Astrocyte (in vitro differentiated cells and primary cell): ENCODE measurements around the gene ZNF808. TPM values are rescaled to one million over a fixed set of nuclear protein-coding genes. Genes with fewer than 3 reads are reported as not detected.
"Not testable (repeated sequence)": the region's sequence is repeated elsewhere in the genome, so short reads cannot be mapped to it uniquely, and the experiment has no call there.

Experiments used
- DNase-seq: peaks from one replicate; pipeline ENCODE4 v3.0.0-alpha.2; 2010; ENCODE audit warnings: low read depth
- FAIRE-seq: peaks from 2 replicates; lab custom pipeline; 2011; peaks lifted over from hg19 to GRCh38; lab: Jason Lieb, UNC
- H2AFZ ChIP-seq: 2 replicates; pipeline ENCODE4 v1.6.0; 2012; ENCODE audit warnings: low read depth, low read length, inconsistent platforms
- H3K27ac ChIP-seq: 2 replicates; pipeline ENCODE4 v1.5.1; 2011; ENCODE audit warnings: low read depth, low read length, inconsistent platforms
- H3K27me3 ChIP-seq: 2 replicates; pipeline ENCODE4 v1.6.0; 2011; ENCODE audit warnings: low read length, inconsistent platforms; ENCODE audit not compliant: insufficient read depth
- H3K36me3 ChIP-seq: 2 replicates; pipeline ENCODE4 v1.5.1; 2011; ENCODE audit warnings: low read length, inconsistent platforms; ENCODE audit not compliant: insufficient read depth
- H3K4me1 ChIP-seq: 2 replicates; pipeline ENCODE4 v1.5.1; 2011; ENCODE audit warnings: low read length, inconsistent platforms; ENCODE audit not compliant: insufficient read depth
- H3K4me2 ChIP-seq: 2 replicates; pipeline ENCODE4 v1.6.0; 2012; ENCODE audit warnings: low read length, inconsistent platforms
- H3K4me3 ChIP-seq: 2 replicates; pipeline ENCODE4 v1.5.1; 2011; ENCODE audit warnings: low read depth, mild to moderate bottlenecking, low read length, inconsistent platforms; ENCODE audit not compliant: insufficient read depth
- H3K79me2 ChIP-seq: 2 replicates; pipeline ENCODE4 v1.6.0; 2012; ENCODE audit warnings: mild to moderate bottlenecking, low read length, inconsistent platforms; ENCODE audit not compliant: insufficient read depth
- H3K9ac ChIP-seq: 2 replicates; pipeline ENCODE4 v1.6.0; 2012; ENCODE audit warnings: mild to moderate bottlenecking, low read length, inconsistent platforms
- H3K9me3 ChIP-seq: 2 replicates; pipeline ENCODE4 v1.5.1; 2012; ENCODE audit warnings: low read depth, mild to moderate bottlenecking, low read length, inconsistent platforms; ENCODE audit not compliant: insufficient read depth
- H4K20me1 ChIP-seq: 2 replicates; pipeline ENCODE4 v1.6.0; 2012; ENCODE audit warnings: low read length, inconsistent platforms; ENCODE audit not compliant: insufficient read depth
- H3K27ac Mint-ChIP-seq: one replicate; pipeline ENCODE4 v1.8.0; 2021; ENCODE audit warnings: mild to moderate bottlenecking, mixed read lengths; ENCODE audit not compliant: unreplicated experiment
- H3K27me3 Mint-ChIP-seq: one replicate; pipeline ENCODE4 v1.8.0; 2021; ENCODE audit warnings: low read depth, mixed read lengths; ENCODE audit not compliant: unreplicated experiment
- H3K36me3 Mint-ChIP-seq: one replicate; pipeline ENCODE4 v1.8.0; 2021; ENCODE audit warnings: low read depth, mixed read lengths; ENCODE audit not compliant: unreplicated experiment
- H3K4me1 Mint-ChIP-seq: one replicate; pipeline ENCODE4 v1.8.0; 2021; ENCODE audit warnings: low read depth, mixed read lengths; ENCODE audit not compliant: unreplicated experiment
- H3K4me3 Mint-ChIP-seq: one replicate; pipeline ENCODE4 v1.8.0; 2021; ENCODE audit warnings: mild to moderate bottlenecking, moderate library complexity, mixed read lengths; ENCODE audit not compliant: unreplicated experiment
- H3K9me3 Mint-ChIP-seq: one replicate; pipeline ENCODE4 v1.8.0; 2021; ENCODE audit warnings: mild to moderate bottlenecking, mixed read lengths; ENCODE audit not compliant: unreplicated experiment
- EZH2 ChIP-seq: IDR thresholded peaks from 2 replicates; pipeline ENCODE4 v1.6.1; 2012; ENCODE audit warnings: mild to moderate bottlenecking, low read length, inconsistent platforms; ENCODE audit not compliant: insufficient read depth
- total RNA-seq: library from RNA; stranded (reverse); gene quantifications from 2 replicates; pipeline ENCODE4 v1.2.1, GENCODE V29; 2021
- TF ChIP-seq, protein P1 (sequence below): IDR thresholded peaks from 2 replicates; pipeline ENCODE4 v1.5.1; 2011; ENCODE audit warnings: low read depth, mild to moderate bottlenecking, inconsistent platforms, low read length, moderate library complexity; ENCODE audit not compliant: insufficient read depth

The ZNF808 gene
- total RNA-seq, 1 donor from 2014 or later: 18.0 TPM

DNA sequence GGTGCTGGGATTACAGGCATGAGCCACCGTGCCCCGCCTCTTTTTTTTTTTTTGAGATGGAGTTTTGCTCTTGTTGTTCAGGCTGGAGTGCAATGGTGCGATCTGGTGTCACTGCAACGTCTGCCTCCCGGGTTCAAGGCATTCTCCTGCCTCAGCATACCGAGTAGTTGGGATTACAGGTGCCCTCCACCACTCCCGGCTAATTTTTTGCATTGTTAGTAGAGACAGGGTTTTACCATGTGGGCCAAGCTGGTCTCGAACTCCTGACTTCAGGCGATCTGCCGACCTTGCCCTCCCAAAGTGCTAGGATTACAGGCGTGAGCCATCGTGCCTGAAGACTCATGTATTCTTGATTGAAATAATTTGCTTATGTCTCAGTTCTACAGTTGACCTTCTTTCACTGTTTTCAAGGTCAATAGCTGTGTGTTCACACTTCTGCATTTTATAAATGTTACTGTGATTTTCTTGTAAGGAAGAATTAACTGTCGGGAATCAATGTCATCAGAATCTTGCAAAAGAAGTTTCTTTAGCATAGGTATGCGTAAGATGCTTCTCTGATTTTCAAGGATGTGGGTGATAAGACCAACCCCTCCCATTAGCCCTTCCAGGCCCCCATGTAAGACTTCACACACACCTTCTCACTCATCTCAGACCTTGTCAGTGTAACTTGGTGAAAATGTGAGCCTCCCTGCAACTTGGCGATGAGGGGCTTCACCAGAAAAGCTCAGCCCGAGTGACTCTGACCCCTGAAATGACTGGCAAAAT is 29.9 kb downstream of the ZNF808 start:
- FAIRE-seq: no peak
- Mint-ChIP-seq H3K4me3 (no peak overlapping the region), H3K36me3 (peaks cover 81% of the 10 kb centered on the region), H3K4me1 (no peaks in the 10 kb centered on the region), H3K27me3 (no peaks in the 10 kb centered on the region), H3K27ac (no peak overlapping the region), H3K9me3 (peaks cover 67% of the 10 kb centered on the region)
- no peaks in the 10 kb centered on the region for H4K20me1 ChIP-seq
- H3K9ac ChIP-seq: no peak overlapping the region
- H3K36me3 ChIP-seq: peaks cover 24% of the 10 kb centered on the region
- no peaks in the 10 kb centered on the region for H3K27me3 ChIP-seq
- H3K4me3 ChIP-seq: no peak overlapping the region
- TF ChIP-seq EZH2: no peak
- TF ChIP-seq, protein P1, sequence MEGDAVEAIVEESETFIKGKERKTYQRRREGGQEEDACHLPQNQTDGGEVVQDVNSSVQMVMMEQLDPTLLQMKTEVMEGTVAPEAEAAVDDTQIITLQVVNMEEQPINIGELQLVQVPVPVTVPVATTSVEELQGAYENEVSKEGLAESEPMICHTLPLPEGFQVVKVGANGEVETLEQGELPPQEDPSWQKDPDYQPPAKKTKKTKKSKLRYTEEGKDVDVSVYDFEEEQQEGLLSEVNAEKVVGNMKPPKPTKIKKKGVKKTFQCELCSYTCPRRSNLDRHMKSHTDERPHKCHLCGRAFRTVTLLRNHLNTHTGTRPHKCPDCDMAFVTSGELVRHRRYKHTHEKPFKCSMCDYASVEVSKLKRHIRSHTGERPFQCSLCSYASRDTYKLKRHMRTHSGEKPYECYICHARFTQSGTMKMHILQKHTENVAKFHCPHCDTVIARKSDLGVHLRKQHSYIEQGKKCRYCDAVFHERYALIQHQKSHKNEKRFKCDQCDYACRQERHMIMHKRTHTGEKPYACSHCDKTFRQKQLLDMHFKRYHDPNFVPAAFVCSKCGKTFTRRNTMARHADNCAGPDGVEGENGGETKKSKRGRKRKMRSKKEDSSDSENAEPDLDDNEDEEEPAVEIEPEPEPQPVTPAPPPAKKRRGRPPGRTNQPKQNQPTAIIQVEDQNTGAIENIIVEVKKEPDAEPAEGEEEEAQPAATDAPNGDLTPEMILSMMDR: no peak
- no peak for DNase-seq
- H3K79me2 ChIP-seq: peaks cover 3% of the 10 kb centered on the region
- H3K4me2 ChIP-seq: no peak overlapping the region
- H3K9me3 ChIP-seq: peaks cover 46% of the 10 kb centered on the region
- H3K27ac ChIP-seq: no peak overlapping the region
- H3K4me1 ChIP-seq: no peaks in the 10 kb centered on the region
- no peak overlapping the region for H2AFZ ChIP-seq

DNA sequence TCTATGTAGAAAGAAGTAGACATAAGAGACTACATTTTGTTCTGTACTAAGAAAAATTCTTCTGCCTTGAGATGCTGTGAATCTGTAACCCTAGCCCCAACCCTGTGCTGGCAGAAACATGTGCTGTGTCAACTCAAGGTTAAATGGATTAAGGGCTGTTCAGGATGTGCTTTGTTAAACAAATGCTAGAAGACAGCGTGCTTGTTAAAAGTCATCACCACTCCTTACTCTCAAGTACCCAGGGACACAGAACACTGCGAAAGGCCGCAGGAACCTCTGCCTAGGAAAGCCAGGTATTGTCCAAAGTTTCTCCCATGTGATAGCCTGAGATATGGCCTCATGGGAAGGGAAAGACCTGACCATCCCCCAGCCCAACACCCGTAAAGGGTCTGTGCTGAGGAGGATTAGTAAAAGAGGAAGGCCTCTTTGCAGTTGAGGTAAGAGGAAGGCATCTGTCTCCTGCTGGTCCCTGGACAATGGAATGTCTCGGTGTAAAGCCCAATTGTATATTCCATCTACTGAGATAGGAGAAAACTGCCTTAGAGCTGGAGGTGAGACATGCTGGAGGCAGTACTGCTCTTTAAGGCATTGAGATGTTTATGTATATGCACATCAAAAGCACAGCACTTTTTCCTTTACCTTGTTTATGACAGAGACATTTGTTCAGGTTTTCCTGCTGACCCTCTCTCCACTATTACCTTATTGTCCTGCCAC is 31.4 kb downstream of the ZNF808 start:
- H4K20me1 ChIP-seq, H3K4me3 Mint-ChIP-seq, H3K4me1 Mint-ChIP-seq, H3K4me2 ChIP-seq, DNase-seq, H3K4me1 ChIP-seq, FAIRE-seq, H3K4me3 ChIP-seq, H2AFZ ChIP-seq, H3K27ac Mint-ChIP-seq, H3K27me3 Mint-ChIP-seq, H3K79me2 ChIP-seq, H3K27ac ChIP-seq, H3K9ac ChIP-seq, H3K27me3 ChIP-seq: not testable (repeated sequence)
- Histone ChIP-seq H3K9me3 (peaks cover 38% of the 10 kb centered on the region), H3K36me3 (peaks cover 14% of the 10 kb centered on the region)
- H3K36me3 Mint-ChIP-seq: peaks cover 78% of the 10 kb centered on the region
- peaks cover 59% of the 10 kb centered on the region for H3K9me3 Mint-ChIP-seq

DNA sequence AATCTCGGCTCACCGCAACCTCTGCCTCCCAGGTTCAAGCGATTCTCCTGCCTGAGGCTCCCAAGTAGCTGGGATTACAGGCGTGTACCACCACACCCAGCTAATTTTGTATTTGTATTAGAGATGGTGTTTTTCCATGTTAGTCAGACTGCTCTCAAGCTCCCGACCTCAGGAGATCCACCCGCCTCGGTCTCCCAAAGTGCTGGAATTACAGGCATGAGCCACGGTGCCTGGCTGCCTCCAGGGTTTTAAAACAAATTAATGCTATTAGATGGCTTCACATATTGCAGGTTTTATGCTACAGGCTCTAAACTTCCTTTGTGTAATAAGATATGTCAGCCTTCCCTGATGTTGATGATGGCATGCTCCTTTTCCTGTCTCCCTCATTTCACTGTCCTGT is 34.1 kb downstream of the ZNF808 start:
- H3K9me3 ChIP-seq: peaks cover 17% of the 10 kb centered on the region
- H4K20me1 ChIP-seq, H3K4me3 Mint-ChIP-seq, H3K27me3 ChIP-seq, H3K4me3 ChIP-seq, H3K4me1 ChIP-seq, H3K4me1 Mint-ChIP-seq, H3K27me3 Mint-ChIP-seq, H3K4me2 ChIP-seq, H3K79me2 ChIP-seq, DNase-seq, H2AFZ ChIP-seq, H3K36me3 ChIP-seq, H3K27ac Mint-ChIP-seq, H3K9ac ChIP-seq, H3K27ac ChIP-seq, FAIRE-seq: not testable (repeated sequence)
- H3K36me3 Mint-ChIP-seq: peaks cover 69% of the 10 kb centered on the region
- H3K9me3 Mint-ChIP-seq: peaks cover 51% of the 10 kb centered on the region
